ENCODE results near the gene PPP4R3A.
A peak's percentile ranks its signal among the peaks of the same experiment; 100 is the strongest.
"Not testable (repeated sequence)": the region's sequence is repeated elsewhere in the genome, so short reads cannot be mapped to it uniquely, and the experiment has no call there.

Gene PPP4R3A

DNA sequence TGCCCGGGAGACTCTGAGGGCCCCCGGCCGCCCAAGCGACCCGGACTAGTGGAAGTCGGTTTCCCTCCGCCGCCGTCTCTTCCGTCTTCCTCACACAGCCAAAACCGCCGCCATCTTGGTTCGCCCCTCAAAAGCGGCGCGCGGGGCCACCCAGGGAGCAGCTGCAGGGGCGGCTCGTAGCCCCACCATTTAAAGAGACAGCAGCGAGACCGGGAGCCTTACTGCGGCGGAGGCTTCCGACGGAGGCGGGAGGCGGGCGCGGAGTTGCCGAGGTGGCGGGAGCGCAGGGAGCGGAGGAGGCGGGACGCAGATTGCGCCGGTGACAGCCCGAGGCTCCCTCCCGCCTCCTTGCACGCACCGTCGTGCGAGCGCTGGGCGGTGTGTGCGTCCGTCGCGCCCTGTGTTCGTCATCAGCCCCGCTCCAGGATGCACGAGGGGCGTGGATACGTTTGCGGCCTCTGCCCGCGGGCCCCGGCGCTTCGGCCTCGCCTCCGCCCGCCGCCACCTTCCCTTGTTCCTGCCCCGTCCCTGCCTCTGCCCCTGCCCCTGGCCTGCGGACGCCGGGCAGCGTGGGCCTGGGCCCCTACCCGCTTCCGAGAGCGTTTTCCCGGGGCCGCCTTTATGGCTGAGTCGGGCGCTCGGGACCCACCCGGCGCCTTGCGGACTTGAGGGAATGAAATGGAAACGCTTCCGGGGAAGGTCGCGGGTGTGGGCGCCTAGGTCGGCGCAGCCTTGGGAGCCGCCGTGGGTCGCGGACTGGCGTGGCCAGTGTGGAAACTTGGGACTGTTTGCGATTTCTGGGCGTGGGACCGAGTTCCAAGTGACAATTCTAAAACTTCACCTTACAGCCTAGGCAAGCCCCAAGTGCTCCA, at the start of gene PPP4R3A:
Gene PPP4R3A, minus strand, starts transcription at position 140 of the 872 bp plus-strand sequence. CDS start 663 bp downstream, outside the sequence.
- ATAC-seq = peak; percentile 93
- peaks cover 21% of the 10 kb centered on the region for H3K4me1 Mint-ChIP-seq
- peak; percentile 97 for DNase-seq

DNA sequence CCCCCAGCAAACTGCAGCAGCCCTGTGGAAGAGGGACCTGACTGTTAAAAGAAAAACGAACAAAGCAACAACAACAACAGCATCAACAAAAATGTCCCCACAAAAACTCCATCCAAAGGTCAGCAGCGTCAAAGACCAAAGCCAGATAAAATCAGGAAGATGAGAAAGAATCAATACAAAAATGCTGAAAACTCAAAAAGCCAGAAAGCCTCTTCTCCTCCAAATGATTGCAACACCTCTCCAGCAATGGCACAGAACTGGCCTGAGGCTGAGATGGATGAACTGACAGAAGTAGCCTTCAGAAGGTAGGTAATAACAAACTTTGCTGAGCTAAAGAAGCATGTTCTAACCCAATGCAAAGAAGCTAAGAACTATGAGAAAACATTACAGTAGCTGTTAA, 45.4 kb upstream of the PPP4R3A start:
- Mint-ChIP-seq H3K27me3 (peaks cover 10% of the 10 kb centered on the region), H3K4me1 (no peaks in the 10 kb centered on the region), H3K27ac (no peak overlapping the region), H3K9me3 (peaks cover 9 to 16% of the 10 kb centered on the region in 2 donors), H3K4me3 (no peak overlapping the region)
- ATAC-seq (no peak), DNase-seq (no peak)

More for the DNA sequence above, at the start of gene PPP4R3A:
- H3K27me3 Mint-ChIP-seq = no peaks in the 10 kb centered on the region
- H3K9me3 Mint-ChIP-seq = no peaks in the 10 kb centered on the region
- H3K27ac Mint-ChIP-seq = peak within 1 kb of the TSS; percentile 100
- peak within 1 kb of the TSS; percentile 95 to 99 for H3K4me3 Mint-ChIP-seq

DNA sequence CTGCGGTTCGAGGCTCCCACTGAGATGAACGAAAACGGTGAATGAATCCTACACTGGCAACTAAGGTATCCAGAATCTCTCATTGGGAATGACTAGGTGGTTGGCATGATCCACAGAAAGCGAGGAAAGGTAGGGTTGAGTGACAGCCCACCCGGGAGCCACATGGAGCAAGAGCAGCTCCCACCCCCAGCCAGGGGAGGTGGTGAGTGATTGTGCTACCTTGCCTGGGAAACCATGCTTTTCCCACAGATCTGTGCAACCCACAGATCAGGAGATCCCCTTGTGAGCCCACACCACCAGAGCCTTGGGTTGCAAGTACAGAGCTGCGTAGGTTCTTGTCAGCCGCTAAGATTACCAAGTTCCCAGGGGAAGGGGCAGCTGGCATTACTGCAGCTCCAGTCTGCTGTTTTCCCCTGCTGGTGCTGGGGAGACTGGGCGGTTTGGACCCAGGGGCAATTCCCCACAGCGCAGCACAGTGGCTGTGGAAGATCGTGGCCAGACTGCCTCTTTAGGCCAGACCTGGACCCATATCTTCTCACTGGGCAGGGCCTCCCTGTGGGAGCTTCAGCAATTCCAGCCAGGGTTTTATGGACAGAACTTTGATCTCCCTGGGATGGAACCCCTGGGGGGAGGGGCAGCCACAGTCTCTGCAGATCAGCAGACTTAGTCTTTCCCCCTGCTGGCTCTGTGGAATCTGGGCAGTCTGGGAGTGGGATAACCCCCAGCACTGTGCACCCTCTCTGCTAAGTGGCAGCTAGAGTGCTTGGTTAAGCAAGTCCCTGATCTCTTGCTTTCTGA, 44.6 kb upstream of the PPP4R3A start:
- H3K4me3 Mint-ChIP-seq = no peak overlapping the region
- no peak for ATAC-seq
- no peak for DNase-seq
- no peak overlapping the region for H3K27ac Mint-ChIP-seq
- peaks cover 8 to 14% of the 10 kb centered on the region in 2 donors for H3K9me3 Mint-ChIP-seq
- peaks cover 10% of the 10 kb centered on the region for H3K27me3 Mint-ChIP-seq
- H3K4me1 Mint-ChIP-seq = no peaks in the 10 kb centered on the region

DNA sequence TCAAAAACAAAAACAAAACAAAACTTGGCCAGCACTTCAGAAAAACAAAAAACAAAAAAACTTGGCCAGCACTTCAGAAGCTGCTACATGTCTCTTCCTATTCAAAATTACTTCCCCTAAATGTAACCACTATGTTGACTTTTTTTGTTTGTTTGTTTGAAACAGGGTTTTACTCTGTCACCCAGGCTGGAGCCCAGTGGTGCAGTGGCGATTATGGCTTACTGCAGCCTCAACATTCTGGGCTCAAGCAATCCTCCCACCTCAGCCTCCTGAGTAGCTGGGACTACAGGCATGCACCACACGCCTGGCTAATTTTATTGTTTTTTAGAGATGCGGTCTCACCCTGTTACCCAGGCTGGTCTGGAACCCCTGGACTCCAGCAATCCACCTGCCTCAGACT, 38.0 kb upstream of the PPP4R3A start:
- Mint-ChIP-seq H3K9me3 (no peaks in the 10 kb centered on the region), H3K27me3 (peaks cover 9% of the 10 kb centered on the region), H3K27ac (no peak overlapping the region), H3K4me3 (no peak overlapping the region), H3K4me1 (no peaks in the 10 kb centered on the region)
- ATAC-seq (no peak), DNase-seq (no peak)

DNA sequence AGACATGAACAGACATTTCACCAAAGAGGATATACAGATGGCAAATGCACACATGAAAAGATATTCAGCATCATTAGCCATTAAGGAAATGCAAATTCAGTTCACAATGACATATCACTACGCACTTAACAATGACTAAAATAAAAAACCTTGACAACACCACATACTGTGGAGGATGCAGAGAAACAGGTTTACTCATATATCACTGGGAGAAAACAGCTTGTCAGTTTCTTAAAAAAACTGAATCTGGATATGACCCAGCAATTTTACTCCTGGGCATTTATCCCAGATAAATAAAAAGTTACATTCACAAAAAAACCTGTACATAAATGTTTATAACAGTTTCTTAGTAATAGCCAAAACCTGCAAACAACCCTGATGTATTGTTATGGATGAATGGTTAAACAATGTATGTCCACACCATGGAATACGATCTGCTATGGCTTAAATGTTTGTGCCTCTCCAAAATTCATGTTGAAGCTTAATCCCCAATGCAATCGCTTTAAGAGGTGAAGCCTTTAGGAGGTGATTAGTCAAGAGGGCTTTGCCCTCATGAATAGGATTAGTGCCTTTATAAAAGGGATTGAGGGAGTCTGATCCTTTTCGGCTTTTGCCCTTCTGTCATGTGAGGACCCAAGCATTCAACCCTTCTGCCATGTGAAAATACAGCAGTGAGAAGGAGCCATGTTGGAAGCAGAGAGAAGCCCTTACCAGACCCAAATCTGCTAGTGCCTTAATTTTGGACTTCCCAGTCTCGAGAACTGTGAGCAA, 36.0 kb upstream of the PPP4R3A start:
- Mint-ChIP-seq H3K27me3 (peaks cover 9% of the 10 kb centered on the region), H3K4me1 (no peaks in the 10 kb centered on the region), H3K4me3 (no peak overlapping the region), H3K27ac (no peak overlapping the region), H3K9me3 (peaks cover 14% of the 10 kb centered on the region in 2 donors)
- DNase-seq (no peak), ATAC-seq (no peak)

DNA sequence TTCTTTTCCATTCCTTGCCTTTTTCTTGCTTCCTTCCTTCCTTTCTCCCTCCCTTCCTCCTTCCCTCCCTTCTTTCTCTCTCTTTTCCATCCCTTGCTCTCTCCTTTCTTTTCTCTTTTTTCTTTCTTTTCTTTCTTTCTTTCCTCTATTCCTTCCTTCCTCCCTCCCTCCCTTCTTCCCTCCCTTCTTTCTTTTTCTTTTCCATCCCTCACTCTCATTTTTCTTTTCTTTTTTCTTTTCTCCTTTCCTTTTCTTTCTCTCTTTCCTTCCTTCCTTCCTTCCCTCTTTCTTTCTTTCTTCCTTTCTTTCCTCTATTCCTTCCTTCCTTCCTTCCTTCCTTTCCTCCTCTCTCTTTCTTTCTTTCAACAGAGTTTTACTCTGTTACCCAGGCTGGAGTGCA, 35.1 kb upstream of the PPP4R3A start:
- DNase-seq (no peak), ATAC-seq (no peak)
- Mint-ChIP-seq H3K27me3 (peaks cover 9% of the 10 kb centered on the region), H3K27ac (no peak overlapping the region), H3K4me3 (no peak overlapping the region), H3K4me1 (no peaks in the 10 kb centered on the region), H3K9me3 (peaks cover 19 to 24% of the 10 kb centered on the region in 2 donors)

DNA sequence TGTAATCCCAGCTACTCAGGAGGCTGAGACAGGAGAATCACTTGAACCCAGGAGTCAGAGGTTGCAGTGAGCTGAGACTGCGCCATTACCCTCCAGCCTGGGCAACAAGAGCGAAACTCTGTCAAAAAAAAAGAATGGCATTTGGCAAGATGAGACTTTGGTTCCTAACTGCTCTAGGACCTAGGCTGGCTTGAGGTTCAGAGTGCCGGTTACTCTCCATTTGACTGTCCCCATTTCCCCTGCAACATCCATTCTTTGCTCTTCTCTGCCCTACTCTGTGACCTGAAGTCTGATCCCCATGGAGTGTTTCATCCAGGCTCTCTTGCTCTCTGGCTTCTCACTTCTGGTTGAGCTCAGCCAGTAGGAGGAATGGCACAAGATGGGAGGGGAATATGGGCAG, 26.2 kb upstream of the PPP4R3A start:
- Mint-ChIP-seq H3K4me3 (no peak overlapping the region), H3K27ac (no peak overlapping the region), H3K27me3 (no peaks in the 10 kb centered on the region), H3K9me3 (peaks cover 8 to 30% of the 10 kb centered on the region in 2 donors), H3K4me1 (no peaks in the 10 kb centered on the region)
- ATAC-seq (no peak), DNase-seq (no peak)

DNA sequence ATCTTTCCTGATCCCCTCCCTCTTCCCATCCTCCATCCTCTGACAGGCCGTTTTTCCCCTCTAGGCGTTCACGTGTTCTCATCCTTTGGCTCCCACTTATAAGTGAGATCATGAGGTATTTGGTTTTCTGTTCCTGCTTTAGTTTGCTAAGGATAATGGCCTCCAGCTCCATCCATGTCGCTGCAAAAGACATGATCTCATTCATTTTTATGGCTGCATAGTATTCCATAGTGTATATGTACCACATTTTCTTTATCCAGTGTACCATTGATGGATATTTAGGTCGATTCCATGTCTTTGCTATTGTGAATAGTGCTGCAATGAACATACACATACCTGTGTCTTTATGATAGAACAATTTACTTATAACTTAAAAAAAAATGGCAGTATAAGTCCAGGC, 23.9 kb upstream of the PPP4R3A start:
- not testable (repeated sequence) for H3K9me3 Mint-ChIP-seq, H3K27me3 Mint-ChIP-seq, ATAC-seq, H3K4me3 Mint-ChIP-seq, H3K27ac Mint-ChIP-seq, DNase-seq, H3K4me1 Mint-ChIP-seq

DNA sequence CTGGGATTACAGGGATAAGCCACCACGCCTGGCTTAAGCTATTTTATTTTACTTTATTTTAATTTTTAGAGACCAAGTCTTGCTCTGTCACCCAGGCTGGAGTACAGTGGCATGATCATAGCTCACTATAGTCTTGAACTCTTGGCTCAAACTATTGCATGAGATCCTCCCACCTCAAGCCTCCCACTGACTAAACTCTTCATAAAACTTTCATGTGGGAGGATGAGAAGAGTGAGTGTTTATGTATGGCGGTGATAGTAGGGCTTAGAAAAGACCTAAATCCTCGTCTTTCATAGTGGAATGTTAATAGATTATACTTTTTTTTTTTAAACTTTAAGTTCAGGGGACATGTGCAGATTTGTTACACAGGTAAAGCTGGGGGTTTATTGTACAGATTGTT, 23.5 kb upstream of the PPP4R3A start:
- Mint-ChIP-seq H3K27me3 (no peaks in the 10 kb centered on the region), H3K9me3 (peaks cover 0 to 5% of the 10 kb centered on the region in 2 donors), H3K4me3 (no peak overlapping the region), H3K27ac (no peak overlapping the region), H3K4me1 (no peaks in the 10 kb centered on the region)
- DNase-seq (no peak), ATAC-seq (no peak)

DNA sequence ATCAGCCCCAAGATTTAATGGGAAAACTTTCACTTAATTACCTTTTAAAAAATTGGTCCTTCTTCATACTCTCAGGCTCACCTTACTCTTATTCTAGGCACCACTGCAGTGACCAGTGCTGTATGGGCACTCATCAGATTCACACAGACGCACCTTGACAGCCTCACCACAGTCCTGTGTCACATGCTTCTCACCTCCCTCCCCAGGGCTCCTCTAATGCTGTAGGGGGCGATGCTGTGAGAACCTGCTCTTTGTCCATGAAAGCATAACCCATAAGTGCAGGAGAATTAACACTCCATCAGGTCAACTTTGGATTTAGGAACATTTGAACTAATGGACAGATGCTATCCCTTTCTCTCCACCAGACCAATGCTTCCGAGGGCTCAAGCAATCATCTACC, 13.9 kb upstream of the PPP4R3A start:
- no peak for DNase-seq
- no peak overlapping the region for H3K27ac Mint-ChIP-seq

DNA sequence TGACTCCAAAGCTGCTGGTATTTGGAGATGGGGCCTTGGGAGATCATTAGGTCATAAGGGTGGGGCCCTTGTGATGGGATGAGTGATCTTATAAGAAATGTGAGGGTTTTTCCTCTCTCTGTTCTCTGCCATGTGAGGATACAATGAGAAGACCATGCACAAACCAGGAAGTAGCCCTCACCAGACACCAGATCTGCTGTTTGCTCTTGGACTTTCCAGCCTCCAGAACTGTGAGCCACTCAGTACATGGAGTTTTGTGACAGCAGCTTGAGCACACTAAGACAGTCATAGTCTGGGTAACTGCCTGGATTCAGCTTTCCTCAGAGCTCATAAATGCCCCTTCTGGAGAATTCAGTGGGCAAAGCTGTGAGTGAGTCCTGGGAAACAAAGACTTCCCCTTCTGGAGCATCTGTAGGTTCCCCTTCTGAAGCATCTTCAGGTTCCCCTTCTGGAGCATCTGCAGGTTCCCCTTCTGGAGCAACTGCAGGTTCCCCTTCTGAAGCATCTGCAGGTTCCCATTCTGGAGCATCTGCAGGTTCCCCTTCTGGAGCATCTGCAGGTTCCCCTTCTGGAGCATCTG, 11.0 kb upstream of the PPP4R3A start:
- DNase-seq (no peak), ATAC-seq (no peak)
- H3K9me3 Mint-ChIP-seq = peaks cover 0 to 9% of the 10 kb centered on the region in 2 donors
- H3K27ac Mint-ChIP-seq = no peak overlapping the region
- H3K27me3 Mint-ChIP-seq = peaks cover 12% of the 10 kb centered on the region
- no peaks in the 10 kb centered on the region for H3K4me1 Mint-ChIP-seq
- H3K4me3 Mint-ChIP-seq = no peak overlapping the region

More for the DNA sequence above, 13.9 kb upstream of the PPP4R3A start:
- peaks cover 12% of the 10 kb centered on the region for H3K27me3 Mint-ChIP-seq
- H3K4me1 Mint-ChIP-seq = no peaks in the 10 kb centered on the region
- ATAC-seq = no peak
- H3K9me3 Mint-ChIP-seq = peaks cover 0 to 9% of the 10 kb centered on the region in 2 donors
- no peak overlapping the region for H3K4me3 Mint-ChIP-seq

DNA sequence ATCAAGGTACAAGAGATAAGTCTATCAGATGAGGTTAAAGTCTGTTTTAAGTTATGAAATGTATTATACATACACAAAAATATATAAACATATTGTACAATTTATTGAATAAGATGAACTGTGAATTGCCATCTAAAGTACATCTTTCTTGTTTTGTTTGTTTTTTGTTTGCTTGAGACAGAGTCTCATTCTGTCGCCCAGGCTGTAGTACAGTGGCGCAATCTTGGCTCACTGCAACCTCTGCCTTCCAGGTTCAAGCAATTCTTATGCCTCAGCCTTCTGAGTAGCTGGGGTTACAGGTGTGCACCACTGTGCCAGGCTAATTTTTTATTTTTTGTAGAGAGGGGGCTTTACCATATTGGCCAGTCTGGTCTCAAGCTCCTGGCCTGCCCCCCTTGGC, 10.0 kb upstream of the PPP4R3A start:
- Mint-ChIP-seq H3K27me3 (peaks cover 12% of the 10 kb centered on the region), H3K4me1 (no peaks in the 10 kb centered on the region), H3K27ac (no peak overlapping the region), H3K4me3 (no peak overlapping the region), H3K9me3 (peaks cover 0 to 9% of the 10 kb centered on the region in 2 donors)
- ATAC-seq (no peak), DNase-seq (no peak)

DNA sequence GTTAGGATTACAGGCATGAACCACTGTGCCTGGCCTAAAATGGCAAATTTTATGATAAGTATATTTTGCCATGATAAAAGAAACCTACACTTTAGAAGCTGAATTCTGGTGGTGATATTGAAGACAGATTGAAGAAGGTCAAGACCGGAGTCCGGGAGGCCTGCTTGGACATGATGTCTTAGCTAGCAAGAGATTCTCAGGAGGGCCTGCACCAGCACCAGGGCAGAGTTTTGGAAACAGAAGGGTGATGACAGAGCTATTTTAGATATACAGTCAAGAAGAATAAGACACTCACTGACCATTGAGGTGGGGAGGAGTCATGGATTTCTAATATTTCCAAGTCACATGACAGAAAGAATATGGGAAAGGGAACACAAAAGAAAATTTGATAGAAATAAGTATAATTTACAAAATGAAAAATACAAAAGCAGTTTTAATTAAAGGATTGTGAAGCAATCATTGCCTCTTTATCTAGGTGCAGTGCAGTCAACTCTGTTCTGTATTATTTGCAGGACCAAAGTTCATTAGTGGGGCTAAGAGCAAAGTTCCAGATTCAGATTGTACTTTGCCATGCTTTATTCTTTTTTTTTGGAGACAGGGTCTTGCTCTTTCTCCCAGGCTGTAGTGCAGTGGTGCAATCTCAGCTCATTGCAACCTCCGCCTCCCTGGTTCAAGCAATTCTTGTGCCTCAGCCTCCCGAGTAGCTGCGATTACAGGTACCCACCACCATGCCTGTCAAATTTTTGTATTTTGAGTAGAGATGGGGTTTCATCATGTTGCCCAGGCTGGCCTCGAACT, 9.3 kb upstream of the PPP4R3A start:
- H3K4me1 Mint-ChIP-seq = no peaks in the 10 kb centered on the region

DNA sequence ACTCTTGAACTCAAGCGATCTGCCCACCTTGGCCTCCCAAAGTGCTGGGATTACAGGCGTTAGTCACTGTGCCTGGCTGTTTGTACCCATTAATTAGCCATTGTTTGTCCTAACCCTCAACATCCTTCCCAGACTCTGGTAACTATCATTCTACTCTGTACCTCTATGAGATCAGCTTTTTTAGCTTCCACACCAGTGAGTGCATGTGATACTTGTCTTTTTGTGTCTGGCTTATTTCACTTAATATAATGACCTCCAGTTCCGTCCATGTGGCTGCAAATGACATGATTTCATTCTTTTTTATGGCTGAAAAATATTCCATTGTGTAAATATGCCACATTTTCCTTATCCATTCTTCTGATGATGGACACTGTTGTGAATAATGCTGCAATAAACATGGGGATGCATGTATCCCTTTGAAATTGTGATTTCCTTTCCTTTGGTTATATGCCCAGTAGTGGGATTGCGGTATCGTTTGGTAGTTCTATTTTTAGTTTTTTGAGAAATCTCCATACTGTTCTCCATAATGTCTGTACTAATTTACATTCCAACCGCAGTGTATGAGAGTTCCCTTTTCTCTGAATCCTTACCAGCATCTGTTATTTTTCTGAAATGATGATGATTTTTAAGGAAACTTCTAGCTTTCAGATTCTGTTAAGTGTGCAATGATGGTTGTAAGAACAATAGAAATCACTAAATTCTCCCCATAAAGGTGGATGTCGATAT, 6.7 kb upstream of the PPP4R3A start:
- H3K27me3 Mint-ChIP-seq = no peaks in the 10 kb centered on the region
- DNase-seq (no peak), ATAC-seq (no peak)
- no peaks in the 10 kb centered on the region for H3K4me1 Mint-ChIP-seq
- no peak overlapping the region for H3K27ac Mint-ChIP-seq
- no peak overlapping the region for H3K4me3 Mint-ChIP-seq
- peaks cover 0 to 9% of the 10 kb centered on the region in 2 donors for H3K9me3 Mint-ChIP-seq

More for the DNA sequence above, 9.3 kb upstream of the PPP4R3A start:
- DNase-seq = no peak
- Mint-ChIP-seq H3K27me3 (peaks cover 6% of the 10 kb centered on the region), H3K27ac (no peak overlapping the region), H3K4me3 (no peak overlapping the region), H3K9me3 (peaks cover 0 to 9% of the 10 kb centered on the region in 2 donors)
- no peak for ATAC-seq
